ENCODE results near the gene RMND5B. TPM values are rescaled to one million over a fixed set of nuclear protein-coding genes. Genes with fewer than 3 reads are reported as not detected.

The RMND5B gene
- total RNA-seq, 6 experiments from 2014 or later: 14.4 to 23.5 (median 20.9) TPM

- intact Hi-C loops (cut with DNase I): no loop called here
- H3K36me3 ChIP-seq: no peaks in the 10 kb centered on the region
- no peaks in the 10 kb centered on the region for H3K9me3 ChIP-seq
- H3K4me1 ChIP-seq: no peaks in the 10 kb centered on the region
- no peak overlapping the region for H3K27ac ChIP-seq
- DNase-seq (no peak), ATAC-seq (no peak)
- 75% methylated on average over 2 of the region's 2 CpGs for WGBS (ENCODE audit: insufficient coverage, low coverage, low lambda C conversion rate, missing lambda C conversion rate)
- H3K4me3 ChIP-seq: no peak overlapping the region
- TF ChIP-seq CTCF (IDR thresholded peaks at IDR 0.05) (no peak), POLR2A (IDR thresholded peaks at IDR 0.05) (no peak)
- H3K27me3 ChIP-seq: no peaks in the 10 kb centered on the region
Observed at GRCh38 chr5:178170455-178170854, 39.6 kb downstream of the RMND5B start.

GRCh38 chr5:178174456-178174855 lies 43.6 kb downstream of the RMND5B start:
- Histone ChIP-seq H3K4me3 (no peak overlapping the region), H3K27me3 (no peaks in the 10 kb centered on the region), H3K36me3 (no peaks in the 10 kb centered on the region), H3K27ac (no peak overlapping the region), H3K9me3 (no peaks in the 10 kb centered on the region), H3K4me1 (no peaks in the 10 kb centered on the region)
- intact Hi-C loops (cut with DNase I): no loop called here
- no peak for TF ChIP-seq POLR2A (IDR thresholded peaks at IDR 0.05)
- TF ChIP-seq CTCF (IDR thresholded peaks at IDR 0.05): no peak
- ATAC-seq (no peak), DNase-seq (no peak)
- WGBS (ENCODE audit: insufficient coverage, low coverage, low lambda C conversion rate, missing lambda C conversion rate): 90% methylated on average over 3 of the region's 3 CpGs

- no peaks in the 10 kb centered on the region for H3K27me3 ChIP-seq
- no peaks in the 10 kb centered on the region for H3K9me3 ChIP-seq
- no peak for TF ChIP-seq POLR2A (IDR thresholded peaks at IDR 0.05)
- no peaks in the 10 kb centered on the region for H3K4me1 ChIP-seq
- H3K4me3 ChIP-seq: no peak overlapping the region
- intact Hi-C loops (cut with DNase I): no loop called here
- 56% methylated on average over 5 of the region's 6 CpGs for WGBS (ENCODE audit: insufficient coverage, low coverage, low lambda C conversion rate, missing lambda C conversion rate)
- H3K27ac ChIP-seq: no peak overlapping the region
- DNase-seq: no peak
- no peaks in the 10 kb centered on the region for H3K36me3 ChIP-seq
- no peak for ATAC-seq
Observed at GRCh38 chr5:178176791-178177190, 46.0 kb downstream of the RMND5B start.

GRCh38 chr5:178177569-178177968 lies 46.8 kb downstream of the RMND5B start:
- DNase-seq: no peak
- no peak for TF ChIP-seq POLR2A (IDR thresholded peaks at IDR 0.05)
- no peak for TF ChIP-seq CTCF (IDR thresholded peaks at IDR 0.05)
- H3K4me3 ChIP-seq: no peak overlapping the region
- H3K36me3 ChIP-seq: no peaks in the 10 kb centered on the region
- intact Hi-C loops (cut with DNase I): no loop called here
- no peak for ATAC-seq
- no peaks in the 10 kb centered on the region for H3K4me1 ChIP-seq
- no peak overlapping the region for H3K27ac ChIP-seq
- 84% methylated on average over 6 of the region's 8 CpGs for WGBS (ENCODE audit: insufficient coverage, low coverage, low lambda C conversion rate, missing lambda C conversion rate)
- no peaks in the 10 kb centered on the region for H3K27me3 ChIP-seq
- no peaks in the 10 kb centered on the region for H3K9me3 ChIP-seq

GRCh38 chr5:178180141-178180863 lies 49.5 kb downstream of the RMND5B start:
- intact Hi-C loops (cut with DNase I): no loop called here
- 35% methylated on average over 6 of the region's 9 CpGs for WGBS (ENCODE audit: insufficient coverage, low coverage, low lambda C conversion rate, missing lambda C conversion rate)
- TF ChIP-seq CTCF (IDR thresholded peaks at IDR 0.05): no peak
- no peak for DNase-seq
- ATAC-seq: no peak
- Histone ChIP-seq H3K4me3 (no peak overlapping the region), H3K27ac (no peak overlapping the region), H3K9me3 (no peaks in the 10 kb centered on the region), H3K27me3 (no peaks in the 10 kb centered on the region), H3K4me1 (no peaks in the 10 kb centered on the region), H3K36me3 (no peaks in the 10 kb centered on the region)

All from right lobe of liver (tissue), 6 donors.